ENCODE results near the gene BCL2L13.
"Not testable (repeated sequence)": the region's sequence is repeated elsewhere in the genome, so short reads cannot be mapped to it uniquely, and the experiment has no call there.

The BCL2L13 gene

GRCh38 chr22:17754233-17754925 lies 115.8 kb downstream of the BCL2L13 start:
- DNase-seq (ENCODE audit: low spot score): no peak
- no peak overlapping the region for H3K27ac ChIP-seq
- TF ChIP-seq CTCF (IDR thresholded peaks at IDR 0.05): no peak
- no peak overlapping the region for H3K4me3 ChIP-seq

DNA sequence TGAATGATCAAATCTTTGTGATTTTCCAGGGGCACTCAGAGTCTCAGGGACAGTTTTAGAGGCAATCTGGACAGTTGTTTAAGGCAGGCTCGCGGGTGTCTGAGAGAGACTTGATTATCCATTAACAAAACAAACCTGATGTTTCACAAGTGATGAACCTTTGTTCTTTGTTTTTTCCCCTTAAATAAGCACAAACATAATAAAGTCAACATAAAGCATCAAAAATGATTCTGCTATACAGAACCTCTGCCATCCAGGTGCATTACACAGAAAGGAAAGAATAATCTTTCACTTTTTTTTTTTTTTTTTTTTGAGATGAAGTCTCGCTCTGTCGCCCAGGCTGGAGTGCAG lies 122.6 kb downstream of the BCL2L13 start:
- no peak for DNase-seq (ENCODE audit: low spot score)
- Histone ChIP-seq H3K27ac (no peak overlapping the region), H3K4me3 (no peak overlapping the region)
- TF ChIP-seq CTCF (IDR thresholded peaks at IDR 0.05): no peak

- not testable (repeated sequence) for H3K27ac ChIP-seq; H3K4me3 ChIP-seq; DNase-seq (ENCODE audit: low spot score)
Measured at GRCh38 chr22:17763442-17763841, 124.9 kb downstream of the BCL2L13 start.

DNA sequence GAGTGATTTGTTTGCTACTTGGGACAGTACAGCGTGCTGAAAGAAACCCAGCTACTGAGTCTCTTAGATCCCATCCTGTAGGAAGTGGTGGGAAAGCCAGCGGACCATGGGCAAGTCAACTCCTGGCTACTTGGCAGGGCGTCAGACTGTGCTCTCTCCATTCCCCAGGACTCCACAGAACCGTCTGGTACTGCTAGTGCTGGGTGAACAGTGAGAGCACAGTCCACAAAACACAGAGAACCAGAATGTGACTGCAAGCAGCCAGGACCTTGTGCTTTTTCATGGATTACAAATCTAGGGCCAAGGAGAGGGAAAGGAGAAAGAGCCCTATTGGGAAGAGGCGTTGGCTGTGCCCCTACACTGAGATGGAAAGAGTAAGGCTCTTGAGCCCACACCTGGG lies 125.5 kb downstream of the BCL2L13 start:
- H3K27ac ChIP-seq: no peak overlapping the region
- no peak for DNase-seq (ENCODE audit: low spot score)
- TF ChIP-seq CTCF (IDR thresholded peaks at IDR 0.05): no peak
- no peak overlapping the region for H3K4me3 ChIP-seq

GRCh38 chr22:17764852-17765251 lies 126.3 kb downstream of the BCL2L13 start:
- not testable (repeated sequence) for H3K27ac ChIP-seq; DNase-seq (ENCODE audit: low spot score); H3K4me3 ChIP-seq

DNA sequence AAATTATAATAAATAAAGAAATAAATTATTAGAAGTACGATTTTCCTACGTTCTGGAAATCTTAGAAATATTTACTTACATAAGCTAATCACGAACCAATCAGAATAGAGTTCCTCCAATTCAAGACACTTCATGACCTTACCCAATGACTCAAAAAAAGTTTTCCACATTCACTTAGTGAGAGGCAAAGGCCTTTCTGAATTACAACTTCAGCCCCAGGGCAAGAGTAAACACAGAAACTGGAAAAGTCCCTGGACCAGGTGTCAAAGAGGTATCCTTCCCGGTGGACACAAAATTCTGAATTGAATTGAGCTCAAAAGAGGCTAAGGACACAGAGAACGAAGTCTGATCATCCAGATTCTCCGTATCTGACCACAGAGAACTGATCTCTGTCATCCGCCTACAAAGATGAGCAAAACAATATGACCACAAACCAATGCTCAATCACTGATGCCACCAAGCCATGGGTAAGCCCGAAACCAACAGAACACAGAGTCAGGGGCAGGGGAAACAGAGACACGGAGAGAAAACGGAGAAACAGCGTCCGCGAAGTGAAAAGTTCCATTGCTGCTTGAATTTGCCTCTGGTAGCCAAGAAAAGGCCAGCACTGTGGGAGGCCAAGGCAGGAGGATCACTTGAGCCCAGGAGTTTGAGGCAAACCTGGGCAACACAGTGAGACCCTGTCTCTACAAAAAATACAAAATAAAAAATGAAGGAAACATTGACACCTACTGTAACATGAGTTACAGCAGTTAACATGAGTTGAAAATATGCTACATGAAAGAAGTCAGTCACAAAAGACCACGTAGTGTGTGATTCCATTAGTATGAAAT lies 128.9 kb downstream of the BCL2L13 start:
- DNase-seq (ENCODE audit: low spot score): no peak
- Histone ChIP-seq H3K27ac (no peak overlapping the region), H3K4me3 (no peak overlapping the region)
- TF ChIP-seq CTCF (IDR thresholded peaks at IDR 0.05): no peak

DNA sequence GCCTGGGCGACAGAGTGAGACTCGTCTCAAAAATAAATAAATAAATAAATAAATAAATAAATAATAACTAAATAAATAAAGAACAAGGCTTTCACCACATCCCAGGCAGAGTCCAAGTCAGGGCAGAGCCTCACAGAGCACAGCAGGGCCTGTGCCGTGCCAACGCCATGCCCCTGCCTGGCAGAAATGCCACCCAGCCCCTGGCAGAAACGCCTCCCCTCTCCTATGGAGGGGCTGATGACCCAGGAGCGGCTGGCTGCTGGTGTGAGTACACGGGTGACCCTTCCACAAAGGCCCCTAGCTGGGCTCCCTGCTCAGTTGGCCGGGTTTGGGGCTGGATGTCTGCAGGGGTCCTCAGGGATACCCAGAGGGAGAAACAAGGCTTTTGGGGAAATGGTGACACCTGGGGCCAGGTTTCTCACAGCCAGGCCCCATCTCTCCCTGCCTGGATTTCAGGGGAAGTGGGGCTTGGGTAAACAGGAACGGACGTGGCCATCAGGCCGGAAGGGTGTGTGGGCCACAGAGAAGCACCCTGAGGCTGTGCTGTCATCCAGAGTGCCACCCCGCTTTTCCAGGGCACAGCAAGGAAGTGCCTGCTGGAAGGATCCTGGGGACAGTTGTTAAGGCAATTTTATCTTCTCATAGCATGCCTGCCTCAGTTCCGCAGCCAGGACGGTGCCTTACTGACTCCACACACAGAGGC lies 130.6 kb downstream of the BCL2L13 start:
- no peak for DNase-seq (ENCODE audit: low spot score)
- no peak overlapping the region for H3K27ac ChIP-seq
- TF ChIP-seq CTCF (IDR thresholded peaks at IDR 0.05): no peak
- no peak overlapping the region for H3K4me3 ChIP-seq

DNA sequence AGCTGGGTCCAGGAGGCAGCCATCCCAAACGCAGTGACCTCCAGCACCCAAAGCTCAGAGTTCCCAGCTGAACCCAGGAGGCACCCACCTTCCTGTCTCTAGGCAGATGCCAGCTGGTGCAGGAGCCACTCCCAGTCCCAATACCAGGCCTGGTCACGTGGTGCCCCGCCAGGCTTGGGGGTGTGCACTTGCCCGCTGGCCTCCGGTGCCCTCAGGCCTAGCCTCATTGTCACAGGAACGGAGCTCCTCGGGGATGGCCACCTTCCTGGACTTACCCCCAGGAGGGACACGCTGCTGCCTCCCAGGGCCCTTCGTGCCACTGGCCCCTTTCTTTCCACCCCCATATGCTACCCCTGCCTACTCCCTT lies 131.1 kb downstream of the BCL2L13 start:
- DNase-seq (ENCODE audit: low spot score): no peak

More for the DNA sequence above, 131.1 kb downstream of the BCL2L13 start:
- Histone ChIP-seq H3K27ac (no peak overlapping the region), H3K4me3 (no peak overlapping the region)
- TF ChIP-seq CTCF (IDR thresholded peaks at IDR 0.05): no peak
